Renal cortical epithelial cell (primary cell): ENCODE measurements around the gene SLC22A14. TPM values are rescaled to one million over a fixed set of nuclear protein-coding genes. Genes with fewer than 3 reads are reported as not detected.
"Not testable (repeated sequence)": the region's sequence is repeated elsewhere in the genome, so short reads cannot be mapped to it uniquely, and the experiment has no call there.

ENCODE experiments used
- DNase-seq: peaks from one replicate; pipeline ENCODE4 v3.0.0-alpha.2; 2011; ENCODE audit warnings: low read depth
- total RNA-seq: library from RNA; depleted of rRNA; stranded (reverse); fragments of >200 nt; gene quantifications from 2 replicates; pipeline ENCODE4 v1.2.3, GENCODE V29; 2014

Gene SLC22A14
- total RNA-seq, 1 donor from 2014 or later = 0.45 TPM

GRCh38 chr3:38271553-38271952 lies 10.5 kb upstream of the SLC22A14 start:
- DNase-seq = no peak

GRCh38 chr3:38274864-38275649 lies 7.0 kb upstream of the SLC22A14 start:
- no peak for DNase-seq

- DNase-seq = no peak
These were observed 6.4 kb upstream of the SLC22A14 start for GRCh38 chr3:38275658-38276057.

GRCh38 chr3:38276081-38276916 lies 5.8 kb upstream of the SLC22A14 start:
- no peak for DNase-seq

- no peak for DNase-seq
These were observed 5.0 kb upstream of the SLC22A14 start for GRCh38 chr3:38276917-38277630.

- no peak for DNase-seq
These were observed 3.3 kb upstream of the SLC22A14 start for GRCh38 chr3:38278841-38279240.

GRCh38 chr3:38283810-38284755 lies 2.0 kb downstream of the SLC22A14 start:
- no peak for DNase-seq

- no peak for DNase-seq
These were observed 2.7 kb downstream of the SLC22A14 start for GRCh38 chr3:38284756-38285150.

- DNase-seq = not testable (repeated sequence)
These were observed 7.5 kb downstream of the SLC22A14 start for GRCh38 chr3:38289286-38290217.

- not testable (repeated sequence) for DNase-seq
These were observed 15.0 kb downstream of the SLC22A14 start for GRCh38 chr3:38297053-38297452.

- DNase-seq = no peak
These were observed 15.4 kb downstream of the SLC22A14 start for GRCh38 chr3:38297537-38297936.

GRCh38 chr3:38297947-38298711 lies 16.0 kb downstream of the SLC22A14 start:
- peak; percentile 33 for DNase-seq

GRCh38 chr3:38306941-38307340 lies 24.8 kb downstream of the SLC22A14 start:
- no peak for DNase-seq

GRCh38 chr3:38307599-38307998 lies 25.5 kb downstream of the SLC22A14 start:
- DNase-seq = no peak

- DNase-seq = no peak
These were observed 26.4 kb downstream of the SLC22A14 start for GRCh38 chr3:38308456-38308855.

- no peak for DNase-seq
These were observed 29.4 kb downstream of the SLC22A14 start for GRCh38 chr3:38311476-38311875.

GRCh38 chr3:38311941-38312340 lies 29.8 kb downstream of the SLC22A14 start:
- DNase-seq = no peak

- no peak for DNase-seq
These were observed 30.3 kb downstream of the SLC22A14 start for GRCh38 chr3:38312356-38312755.

GRCh38 chr3:38313263-38313662 lies 31.2 kb downstream of the SLC22A14 start:
- no peak for DNase-seq
